Measurements from ENCODE around the gene BRAT1.
"Not testable (repeated sequence)": the region's sequence is repeated elsewhere in the genome, so short reads cannot be mapped to it uniquely, and the experiment has no call there.

The BRAT1 gene

DNA sequence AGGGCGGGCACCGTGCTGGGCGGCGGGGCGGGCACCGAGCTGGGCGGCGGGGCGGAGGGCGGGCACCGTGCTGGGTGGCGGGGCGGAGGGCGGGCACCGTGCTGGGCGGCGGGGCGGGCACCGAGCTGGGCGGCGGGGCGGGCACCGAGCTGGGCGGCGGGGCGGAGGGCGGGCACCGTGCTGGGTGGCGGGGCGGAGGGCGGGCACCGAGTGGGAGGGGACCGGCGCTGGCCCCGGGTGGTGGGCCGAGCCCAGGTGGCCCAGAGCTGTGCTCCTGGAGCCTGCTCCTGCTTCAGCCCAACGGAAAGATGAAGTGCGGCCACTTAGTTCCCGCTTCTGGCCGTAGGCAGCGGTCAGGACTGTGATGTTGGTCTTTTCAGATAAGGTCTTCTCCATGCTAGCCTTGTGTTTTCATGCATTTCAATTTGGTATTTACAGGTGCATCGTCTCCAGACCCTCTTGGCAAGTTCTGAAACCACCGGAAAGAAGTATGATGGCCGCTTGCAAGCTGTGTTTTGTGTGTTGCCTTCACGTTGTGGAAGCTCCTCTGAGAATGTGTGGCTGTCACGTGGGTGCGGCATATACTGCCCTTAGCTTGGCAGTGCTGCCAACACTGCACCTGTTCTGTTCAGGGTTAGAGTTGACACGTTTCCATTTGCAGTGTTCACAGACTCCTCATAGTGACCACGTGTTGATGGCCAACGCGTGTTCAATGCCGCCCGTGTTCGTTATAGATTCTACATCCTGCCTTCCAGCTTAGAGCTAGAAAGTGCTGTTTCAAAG lies 28.7 kb upstream of the BRAT1 start:
- no peak for DNase-seq

DNA sequence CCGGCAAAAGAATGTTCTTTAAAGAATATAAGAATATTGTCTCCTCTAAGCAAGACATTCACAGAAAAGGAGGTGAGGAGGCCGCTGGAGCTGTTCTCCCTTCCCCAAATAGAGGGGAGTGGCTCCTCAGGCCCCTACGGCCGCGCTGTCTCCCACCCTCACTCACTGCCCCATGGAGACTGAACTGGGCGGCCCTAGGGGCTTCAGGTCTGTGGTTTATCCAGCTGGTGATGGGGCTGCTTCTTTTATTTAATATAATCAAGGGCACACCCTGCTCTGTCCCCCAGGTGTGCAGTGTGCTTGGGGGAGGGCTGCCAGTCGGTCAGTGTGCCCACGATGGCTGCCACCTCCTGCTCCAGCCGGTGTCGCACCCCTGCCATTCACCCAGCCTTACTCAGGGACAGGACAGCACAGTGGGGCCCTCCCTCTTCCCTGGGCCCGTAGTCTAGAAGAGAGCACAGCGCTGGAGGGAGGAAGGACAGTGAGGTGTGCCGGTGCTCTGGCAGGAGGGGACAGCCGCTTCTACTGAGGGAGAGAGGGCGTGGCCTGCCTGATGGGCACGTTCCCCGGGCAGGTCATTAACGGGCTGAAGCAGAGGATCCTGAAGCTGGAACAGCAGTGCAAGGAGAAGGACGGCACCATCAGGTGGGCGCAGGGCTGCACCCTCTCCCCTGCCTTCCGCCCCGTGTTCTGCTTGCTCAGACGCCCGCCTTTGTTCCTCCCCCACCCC lies 26.8 kb upstream of the BRAT1 start:
- DNase-seq = no peak

DNA sequence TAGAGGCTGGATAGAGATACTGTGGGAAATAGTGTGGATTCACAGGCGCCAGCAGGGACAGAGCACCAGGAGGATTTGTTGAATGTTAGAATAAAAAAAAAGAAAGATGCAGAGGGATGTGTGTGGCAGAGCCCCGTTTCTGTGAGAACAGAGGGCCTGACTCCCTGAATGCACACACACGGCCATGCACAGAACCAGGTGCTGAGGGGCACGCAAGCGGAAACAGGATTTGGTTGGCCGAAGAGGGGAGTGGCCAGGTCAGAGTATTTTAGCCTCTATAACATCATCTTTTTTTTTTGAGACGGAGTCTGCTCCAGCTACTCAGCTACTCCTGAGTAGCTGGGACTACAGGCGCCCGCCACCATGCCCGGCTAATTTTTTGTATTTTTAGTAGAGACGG lies 25.3 kb upstream of the BRAT1 start:
- DNase-seq = no peak

DNA sequence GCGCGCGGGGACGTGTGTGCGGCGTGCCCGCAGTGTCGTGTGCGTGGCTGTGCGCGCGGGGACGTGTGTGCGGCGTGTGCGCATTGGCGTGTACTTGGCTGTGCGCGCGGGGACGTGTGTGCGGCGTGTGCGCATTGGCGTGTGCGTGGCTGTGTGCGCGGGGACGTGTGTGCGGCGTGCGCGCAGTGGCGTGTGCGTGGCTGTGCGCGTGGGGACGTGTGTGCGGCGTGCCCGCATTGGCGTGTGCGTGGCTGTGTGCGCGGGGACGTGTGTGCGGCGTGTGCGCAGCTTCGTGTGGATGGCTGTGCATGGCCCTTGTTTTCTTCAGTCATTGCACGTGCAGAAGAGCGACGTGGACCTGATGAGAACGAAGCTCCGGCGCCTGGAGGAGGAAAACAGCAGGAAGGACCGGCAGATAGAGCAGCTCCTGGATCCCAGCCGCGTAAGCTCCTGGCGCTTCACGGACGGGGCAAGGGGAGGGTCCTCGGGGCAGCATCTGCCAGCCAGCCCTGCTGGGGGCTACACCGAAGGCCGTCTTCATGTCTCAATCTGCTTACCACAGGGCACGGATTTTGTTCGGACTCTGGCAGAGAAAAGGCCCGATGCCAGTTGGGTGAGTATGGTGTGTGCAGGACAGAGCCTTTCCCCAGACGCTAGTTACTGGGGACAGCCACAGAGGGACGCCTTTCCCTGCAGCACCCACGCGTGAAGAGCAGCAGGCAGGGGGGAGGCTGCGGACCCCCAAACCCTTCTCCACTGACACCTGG lies 22.8 kb upstream of the BRAT1 start:
- DNase-seq = no peak

DNA sequence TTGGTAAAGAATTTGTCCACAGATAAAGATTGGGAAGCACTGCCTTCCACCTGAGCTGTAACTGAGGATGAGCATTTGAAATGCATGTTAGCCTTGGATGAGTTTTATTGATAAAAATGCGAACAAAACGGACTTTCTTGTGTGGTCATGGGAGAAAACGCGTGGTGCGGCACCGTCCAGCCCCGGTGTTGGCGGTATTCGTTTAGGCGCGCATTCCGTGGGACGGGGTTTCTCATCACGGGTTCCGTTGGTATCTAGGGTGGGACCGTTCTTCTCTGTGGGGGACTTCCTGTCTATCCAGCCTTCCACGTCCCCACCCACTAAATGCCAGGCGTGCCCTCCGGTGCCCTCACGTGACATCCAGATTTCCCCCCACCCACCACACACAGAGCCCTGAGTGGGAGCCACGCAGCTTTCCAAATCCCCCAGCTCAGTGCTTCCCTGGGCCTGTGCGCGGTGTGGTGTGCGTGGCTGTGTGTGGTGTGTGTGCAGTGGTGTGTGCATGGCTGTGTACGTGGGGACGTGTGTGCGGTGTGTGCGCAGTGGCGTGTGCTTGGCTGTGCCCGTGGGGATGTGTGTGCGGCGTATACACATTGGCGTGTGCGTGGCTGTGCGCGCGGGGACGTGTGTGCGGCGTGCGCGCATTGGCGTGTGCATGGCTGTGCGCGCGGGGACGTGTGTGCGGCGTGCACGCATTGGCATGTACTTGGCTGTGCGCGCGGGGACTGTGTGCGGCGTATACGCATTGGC lies 21.6 kb upstream of the BRAT1 start:
- no peak for DNase-seq

DNA sequence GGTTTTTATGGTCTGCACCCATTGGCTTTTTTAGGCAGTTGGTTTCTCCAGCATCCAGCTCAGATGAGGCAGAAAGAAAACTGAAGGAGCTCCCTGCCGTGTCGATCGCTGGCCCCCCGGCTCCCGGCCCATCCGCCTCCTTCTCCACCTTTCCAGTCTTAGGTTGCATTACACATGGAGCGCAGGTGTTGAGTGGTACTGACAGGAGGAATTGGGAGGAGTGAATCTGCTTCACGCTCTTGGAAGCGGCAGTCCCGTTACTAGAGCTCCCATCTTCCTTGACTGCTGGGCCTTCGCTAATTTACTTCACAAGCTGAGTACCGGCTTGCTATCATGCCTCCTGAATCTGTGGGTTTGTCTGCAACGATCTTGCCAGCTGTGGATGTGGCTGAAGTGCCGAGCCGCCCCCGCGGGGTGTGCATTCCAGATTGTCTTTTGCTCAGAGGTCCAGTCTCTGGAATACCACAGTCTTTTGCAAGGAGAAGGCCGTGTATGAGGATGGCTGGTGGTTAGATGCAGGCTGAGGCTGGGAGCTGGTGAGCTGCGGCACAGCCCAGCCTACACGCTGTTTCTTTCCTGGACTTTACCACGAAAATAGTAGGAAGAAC lies 20.5 kb upstream of the BRAT1 start:
- DNase-seq = no peak

DNA sequence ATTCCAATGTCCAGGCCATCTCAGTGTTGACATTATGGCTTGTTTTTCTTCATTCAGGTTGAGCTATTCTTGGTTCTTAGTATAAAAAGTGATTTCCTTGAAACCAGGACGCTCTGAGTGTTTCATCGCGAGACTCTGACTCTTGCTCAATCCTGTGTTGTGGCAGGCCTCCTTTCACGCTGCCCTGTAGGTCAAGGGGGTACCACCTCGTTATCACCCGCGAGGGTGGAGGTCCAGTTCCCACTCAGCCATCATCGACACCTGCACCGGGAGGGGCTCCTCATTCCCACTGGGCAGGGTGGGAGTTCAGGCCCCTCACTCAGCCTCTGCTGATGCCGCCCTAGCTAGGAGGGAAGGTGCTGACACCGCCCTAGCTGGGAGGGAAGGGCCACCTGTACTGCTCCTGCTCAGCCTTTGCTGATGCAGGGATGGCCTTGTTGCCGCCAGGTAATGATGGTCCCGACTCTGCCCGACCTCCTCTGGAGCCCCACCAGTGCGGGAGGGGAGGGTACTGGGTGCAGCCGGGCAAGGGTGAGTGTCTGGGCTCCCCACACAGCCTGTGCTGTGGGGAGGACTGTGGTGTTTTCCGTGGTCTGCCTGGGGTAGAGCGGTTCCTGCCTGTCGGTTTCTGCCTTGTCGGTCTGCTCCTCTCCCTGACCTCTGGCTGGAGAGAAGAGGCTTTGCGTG lies 19.9 kb upstream of the BRAT1 start:
- DNase-seq = no peak

DNA sequence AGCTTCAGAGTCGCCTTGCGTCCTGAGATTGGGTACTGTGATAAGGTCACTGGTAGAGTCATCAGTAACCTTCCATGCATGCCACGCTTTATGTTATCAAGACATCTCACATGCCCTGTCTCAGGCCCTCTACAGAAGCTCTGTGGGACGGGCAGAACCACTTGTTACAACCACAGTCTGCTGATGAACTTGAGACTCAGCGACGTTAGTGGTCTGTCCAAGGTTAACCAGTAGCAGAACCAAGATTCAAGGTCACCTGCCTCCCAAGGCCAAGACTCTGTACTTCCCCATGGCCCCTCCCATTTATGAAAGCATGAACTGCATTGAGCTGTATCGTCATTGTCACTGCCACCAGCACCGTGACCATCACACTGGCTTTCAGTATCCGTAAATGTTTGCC lies 18.4 kb upstream of the BRAT1 start:
- no peak for DNase-seq

DNA sequence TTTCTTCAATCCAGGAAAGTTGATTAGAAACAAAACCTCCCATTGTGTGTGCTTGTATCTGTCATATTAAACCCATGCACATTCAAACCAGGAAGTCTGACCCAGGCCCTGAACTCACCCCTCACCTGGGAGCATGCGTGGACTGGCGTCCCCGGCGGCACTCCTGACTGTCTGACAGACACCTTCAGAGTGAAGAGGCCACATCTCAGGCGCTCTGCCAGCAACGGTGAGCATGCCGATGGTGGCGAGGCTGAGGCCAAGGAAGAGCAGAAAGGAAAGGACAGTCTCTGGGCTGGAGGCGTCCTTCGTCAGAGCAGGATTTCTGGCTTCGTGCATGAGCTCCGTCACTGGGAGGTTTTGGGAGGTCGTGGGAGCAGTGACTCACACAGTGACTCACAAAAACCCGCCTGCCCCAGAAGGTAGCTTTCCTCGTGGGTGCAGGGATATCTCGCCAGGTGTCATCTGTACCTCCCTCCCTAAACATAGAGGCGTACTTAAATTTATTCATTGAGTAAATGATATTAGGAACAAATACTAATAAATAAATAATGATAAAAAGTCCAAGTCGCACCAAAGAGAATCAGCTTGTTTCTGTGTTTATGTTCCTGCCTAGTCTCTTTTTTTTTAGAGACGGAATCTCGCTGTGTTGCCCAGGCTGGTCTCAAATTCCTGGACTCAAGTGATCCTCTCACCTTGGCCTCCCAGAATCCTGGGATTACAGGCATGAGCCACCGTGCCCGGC lies 16.9 kb upstream of the BRAT1 start:
- peak; percentile 23 for DNase-seq

DNA sequence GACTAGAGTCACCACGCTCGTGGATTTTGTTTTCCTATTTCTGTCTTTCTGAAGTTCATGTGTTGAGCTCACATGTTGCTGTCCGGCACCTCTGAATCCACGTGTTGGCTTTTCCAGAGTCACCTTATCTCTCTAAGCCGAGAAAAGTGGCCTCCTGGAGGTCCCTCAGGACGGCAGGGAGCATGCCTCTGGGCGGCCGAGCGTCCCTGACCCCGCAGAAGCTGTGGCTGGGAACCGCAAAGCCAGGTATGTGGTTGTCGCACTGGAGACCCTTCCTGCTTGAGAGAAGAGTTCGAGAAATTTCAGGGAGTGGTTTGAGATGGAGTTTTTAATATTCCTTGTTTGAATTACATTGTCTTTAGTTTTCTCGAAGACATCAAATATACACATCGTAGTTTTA lies 16.1 kb upstream of the BRAT1 start:
- DNase-seq = no peak

DNA sequence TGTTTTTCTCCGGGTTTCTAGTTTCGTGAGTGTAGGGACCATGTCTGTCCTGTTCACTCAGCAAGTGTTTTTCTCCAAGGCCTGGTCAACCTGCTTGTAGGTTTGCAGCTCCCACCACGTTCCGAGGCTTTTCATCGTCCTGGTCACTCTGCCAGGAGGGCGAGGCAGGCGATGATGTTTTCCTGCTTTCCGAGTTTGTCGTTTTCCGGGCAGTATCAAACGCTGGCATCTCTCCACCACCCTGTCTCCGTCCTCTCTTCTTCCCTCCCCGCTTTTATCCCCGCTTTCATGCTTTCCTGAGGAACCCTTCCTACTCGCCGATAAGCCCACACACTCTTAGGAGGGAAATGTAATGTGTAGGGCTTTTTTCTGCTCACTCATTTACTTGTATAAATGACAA lies 14.7 kb upstream of the BRAT1 start:
- DNase-seq = no peak

DNA sequence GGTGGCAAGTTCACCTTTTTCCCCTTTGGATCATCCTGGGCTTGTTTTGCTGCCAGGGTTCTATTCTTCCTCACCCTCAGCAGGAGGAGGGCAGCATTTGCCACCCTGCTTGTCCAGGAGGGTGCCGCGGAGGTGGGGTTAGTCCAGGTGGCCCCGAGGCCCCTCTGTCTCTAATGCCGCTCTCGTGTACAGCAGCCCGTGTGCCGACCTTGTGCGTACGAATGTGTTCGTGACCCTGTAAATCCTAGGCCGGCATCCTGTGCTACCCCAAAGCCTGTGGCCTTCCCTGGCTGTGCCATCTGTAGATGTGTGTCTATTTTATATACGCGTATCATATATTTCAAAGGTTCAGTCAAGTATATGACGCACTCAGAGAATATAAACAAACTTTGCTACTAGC lies 14.1 kb upstream of the BRAT1 start:
- no peak for DNase-seq

DNA sequence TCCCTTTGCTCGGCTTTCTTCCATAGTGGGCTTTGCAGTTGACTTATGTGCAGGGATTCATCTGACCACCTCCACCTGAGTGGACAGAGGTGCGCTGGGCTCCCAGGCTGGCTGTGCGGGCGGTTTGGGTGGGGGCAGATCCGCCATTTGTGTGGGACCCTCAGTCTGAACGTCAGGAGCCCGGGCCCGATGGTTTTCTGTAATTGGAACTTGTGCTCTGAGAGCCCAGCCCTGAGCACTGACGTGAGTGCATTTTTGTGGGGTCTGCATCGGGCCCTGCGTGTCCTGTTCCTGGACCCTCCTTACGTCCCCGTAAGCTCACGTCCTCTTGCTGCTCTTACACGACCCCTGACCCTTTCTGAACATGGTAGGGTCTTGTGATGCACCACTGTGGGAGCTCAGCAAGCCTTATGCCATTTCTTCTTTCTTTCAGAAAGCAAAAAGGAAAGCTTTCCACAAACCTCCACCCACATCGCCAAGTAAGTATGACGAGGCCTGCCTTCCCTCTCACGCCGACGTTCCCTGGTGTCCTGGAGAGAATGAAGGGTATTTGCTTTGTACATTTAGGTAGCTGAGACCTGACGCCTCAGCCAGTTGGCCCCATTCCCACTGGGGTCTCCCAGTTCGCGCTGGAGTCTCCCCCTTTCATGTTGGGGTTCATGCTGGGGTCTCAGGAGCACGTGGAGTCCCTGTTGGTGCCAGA lies 13.3 kb upstream of the BRAT1 start:
- DNase-seq = no peak

DNA sequence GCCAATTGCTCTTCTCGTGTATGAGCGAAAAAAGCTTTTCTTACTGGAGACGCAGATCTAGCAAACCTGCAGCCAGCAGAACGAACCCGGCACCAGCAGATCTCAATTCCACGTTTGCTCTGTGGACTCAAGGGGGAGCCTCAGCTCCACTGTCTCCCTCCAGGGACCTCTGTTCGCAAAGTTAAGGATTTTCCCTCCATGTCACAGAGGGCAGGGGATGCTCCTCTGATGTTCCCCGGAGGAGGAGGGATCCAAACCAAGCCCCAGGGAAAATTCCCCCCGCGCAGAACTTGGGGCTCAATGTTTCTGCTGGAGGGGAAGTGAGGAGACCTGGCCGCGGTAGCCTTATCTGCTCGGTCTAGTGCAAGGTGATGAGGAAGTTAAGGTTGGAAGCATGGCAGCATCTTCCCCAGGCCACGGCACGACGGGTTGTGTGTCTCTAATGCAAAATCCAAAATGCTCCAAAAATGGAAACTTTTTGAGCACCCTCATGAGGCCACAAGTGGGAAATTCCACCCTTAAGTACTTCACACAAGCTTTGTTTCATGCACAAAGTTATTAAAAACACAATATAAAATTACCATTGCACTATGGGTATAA lies 12.5 kb upstream of the BRAT1 start:
- DNase-seq = no peak

DNA sequence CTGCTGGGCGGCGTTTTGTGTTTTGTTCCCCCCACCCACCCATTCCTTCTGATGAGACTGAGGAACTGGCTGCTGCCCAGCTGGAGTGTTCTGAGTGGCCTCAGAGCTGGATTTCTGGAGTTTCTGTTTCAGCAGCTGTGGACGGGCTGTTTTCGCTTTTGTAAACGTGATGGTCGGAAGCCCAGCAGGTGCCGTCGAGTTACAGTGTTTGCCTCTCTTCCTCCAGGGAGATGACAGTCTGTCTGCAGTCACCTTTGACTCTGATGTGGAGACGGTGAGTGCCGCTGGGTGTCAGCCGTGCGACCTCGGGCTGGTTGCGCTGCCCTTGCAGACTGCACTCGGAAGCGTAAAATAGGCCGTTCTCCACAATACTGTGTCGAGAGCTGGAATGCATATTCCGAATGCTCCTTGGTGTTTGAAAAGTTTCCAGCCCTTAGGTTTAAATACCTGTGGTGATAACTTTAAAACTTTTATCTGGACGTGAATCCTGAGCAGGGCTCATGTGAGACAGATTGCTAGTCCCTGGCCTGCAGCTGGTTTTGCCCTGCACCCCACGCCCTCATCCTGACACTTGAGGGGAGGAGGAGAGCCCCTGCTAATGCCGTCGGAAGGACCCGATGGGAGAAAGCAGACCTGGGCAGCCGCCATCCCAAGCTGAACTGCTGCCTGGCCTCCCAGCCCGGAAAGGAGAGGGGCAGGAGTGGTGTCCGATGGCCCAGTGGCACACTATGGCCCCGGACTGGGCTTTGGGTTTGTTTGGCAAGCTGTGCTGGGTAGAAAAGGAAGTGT lies 11.8 kb upstream of the BRAT1 start:
- no peak for DNase-seq

DNA sequence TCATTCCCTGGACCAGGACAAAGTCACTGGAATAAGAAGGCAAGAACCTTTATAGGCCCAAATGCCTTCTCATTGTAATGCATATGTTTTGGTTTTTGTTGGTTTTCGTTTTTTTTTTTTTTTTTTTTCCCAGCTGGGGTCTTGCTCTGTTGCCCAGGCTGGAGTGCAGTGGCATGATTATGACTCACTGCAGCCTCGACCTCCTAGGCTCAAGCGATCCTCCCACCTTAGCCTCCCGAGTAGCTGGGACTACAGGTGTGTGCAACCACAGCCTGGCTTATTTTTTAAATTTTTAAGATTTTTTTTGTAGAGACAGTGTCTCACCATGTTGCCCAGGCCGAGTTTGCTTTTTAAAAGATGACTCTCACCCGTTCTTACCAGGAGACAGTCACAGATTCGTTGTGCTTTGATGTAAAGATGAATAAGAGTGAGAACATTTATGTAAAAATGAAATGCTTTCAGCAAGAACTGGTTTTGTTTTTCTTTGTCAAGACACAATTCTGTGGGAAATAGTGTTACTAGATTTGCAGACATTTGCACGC lies 11.1 kb upstream of the BRAT1 start:
- DNase-seq = no peak

DNA sequence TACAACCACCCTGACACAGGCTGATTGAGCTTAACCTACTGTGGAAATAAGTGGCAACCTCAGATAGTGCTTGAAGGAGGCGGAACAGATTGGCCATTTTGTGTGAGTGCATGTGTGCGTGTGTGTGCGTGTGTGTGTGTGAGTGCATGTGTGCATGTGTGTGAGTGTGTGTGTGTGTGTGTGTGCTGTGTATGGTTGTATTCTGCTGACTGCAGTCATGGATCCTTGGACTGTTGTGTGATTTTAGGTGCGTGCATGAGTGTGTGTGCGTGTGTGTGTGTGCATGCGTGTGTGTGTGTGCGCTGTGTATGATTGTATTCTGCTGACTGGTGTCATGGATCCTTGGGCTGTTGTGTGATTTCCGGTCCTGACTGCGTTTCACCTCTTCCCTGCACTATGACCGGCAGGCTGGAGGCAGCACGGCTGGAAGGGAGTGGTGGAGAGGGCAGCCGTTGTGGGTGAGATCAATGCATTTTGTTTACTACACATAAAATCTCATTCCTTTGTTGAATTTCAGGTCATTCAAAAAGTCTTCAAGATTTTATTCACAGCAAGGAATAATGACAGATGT lies 9.7 kb upstream of the BRAT1 start:
- DNase-seq = no peak

DNA sequence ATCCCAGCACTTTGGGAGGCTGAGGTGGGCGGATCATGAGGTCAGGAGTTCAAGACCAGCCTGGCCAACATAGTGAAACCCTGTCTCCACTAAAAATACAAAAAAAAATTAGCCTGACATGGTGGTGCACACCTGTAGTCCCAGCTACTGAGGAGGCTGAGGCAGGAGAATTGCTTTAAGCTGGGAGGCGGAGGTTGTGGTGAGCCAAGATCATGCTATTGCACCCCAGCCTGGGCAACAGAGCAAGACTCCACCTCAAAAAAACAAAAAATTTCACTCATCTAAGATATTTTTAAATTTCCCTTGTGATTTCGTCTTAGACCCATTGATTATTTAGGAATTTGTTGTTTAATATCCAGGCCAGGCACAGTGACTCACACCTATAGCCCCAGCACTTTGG lies 8.6 kb upstream of the BRAT1 start:
- DNase-seq = not testable (repeated sequence)
